Measurements from ENCODE around the gene KRT86. TPM values are rescaled to one million over a fixed set of nuclear protein-coding genes. Genes with fewer than 3 reads are reported as not detected.
"Not testable (repeated sequence)": the region's sequence is repeated elsewhere in the genome, so short reads cannot be mapped to it uniquely, and the experiment has no call there.

The KRT86 gene
- total RNA-seq, 4 donors from 2014 or later = not detected

DNA sequence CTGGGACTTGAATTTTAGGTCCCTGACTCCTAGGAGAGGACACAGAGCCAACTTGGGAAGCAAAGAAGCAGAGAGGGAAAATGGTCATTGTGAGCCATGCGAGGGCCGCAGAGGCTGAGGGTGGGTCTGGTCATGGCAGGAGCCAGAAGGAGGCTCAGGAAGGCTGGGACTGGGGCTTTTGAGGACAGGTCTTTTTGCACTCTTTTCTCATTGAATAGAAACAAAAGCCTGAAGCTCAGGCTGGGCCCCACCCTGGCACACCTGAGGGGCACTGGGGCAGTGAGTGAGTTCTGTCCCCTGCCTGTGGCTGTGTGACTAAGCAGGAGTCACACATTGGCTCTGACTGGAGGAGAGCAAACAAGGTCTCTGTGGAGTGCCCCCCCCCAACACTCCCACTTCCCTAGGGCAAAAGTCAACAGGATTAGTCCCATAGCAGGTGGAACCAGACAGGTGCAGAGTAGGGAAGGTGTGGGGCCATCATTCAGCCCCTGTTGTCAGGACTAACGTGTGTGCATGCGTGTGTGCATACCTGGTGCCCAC, 38.6 kb upstream of the KRT86 start:
- no peak for TF ChIP-seq POLR2A (IDR thresholded peaks at IDR 0.05)
- TF ChIP-seq, protein P1, sequence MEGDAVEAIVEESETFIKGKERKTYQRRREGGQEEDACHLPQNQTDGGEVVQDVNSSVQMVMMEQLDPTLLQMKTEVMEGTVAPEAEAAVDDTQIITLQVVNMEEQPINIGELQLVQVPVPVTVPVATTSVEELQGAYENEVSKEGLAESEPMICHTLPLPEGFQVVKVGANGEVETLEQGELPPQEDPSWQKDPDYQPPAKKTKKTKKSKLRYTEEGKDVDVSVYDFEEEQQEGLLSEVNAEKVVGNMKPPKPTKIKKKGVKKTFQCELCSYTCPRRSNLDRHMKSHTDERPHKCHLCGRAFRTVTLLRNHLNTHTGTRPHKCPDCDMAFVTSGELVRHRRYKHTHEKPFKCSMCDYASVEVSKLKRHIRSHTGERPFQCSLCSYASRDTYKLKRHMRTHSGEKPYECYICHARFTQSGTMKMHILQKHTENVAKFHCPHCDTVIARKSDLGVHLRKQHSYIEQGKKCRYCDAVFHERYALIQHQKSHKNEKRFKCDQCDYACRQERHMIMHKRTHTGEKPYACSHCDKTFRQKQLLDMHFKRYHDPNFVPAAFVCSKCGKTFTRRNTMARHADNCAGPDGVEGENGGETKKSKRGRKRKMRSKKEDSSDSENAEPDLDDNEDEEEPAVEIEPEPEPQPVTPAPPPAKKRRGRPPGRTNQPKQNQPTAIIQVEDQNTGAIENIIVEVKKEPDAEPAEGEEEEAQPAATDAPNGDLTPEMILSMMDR (IDR thresholded peaks at IDR 0.05) = no peak
- Histone ChIP-seq H3K27ac (no peak overlapping the region), H3K9me3 (no peaks in the 10 kb centered on the region), H3K4me3 (no peak overlapping the region), H3K27me3 (peaks cover 0 to 6% of the 10 kb centered on the region in 2 donors), H3K4me1 (peaks cover 0 to 20% (median 0%) of the 10 kb centered on the region in 4 donors), H3K36me3 (no peaks in the 10 kb centered on the region)
- DNase-seq = peak in 2 of 3 donors; percentile 65 to 74

DNA sequence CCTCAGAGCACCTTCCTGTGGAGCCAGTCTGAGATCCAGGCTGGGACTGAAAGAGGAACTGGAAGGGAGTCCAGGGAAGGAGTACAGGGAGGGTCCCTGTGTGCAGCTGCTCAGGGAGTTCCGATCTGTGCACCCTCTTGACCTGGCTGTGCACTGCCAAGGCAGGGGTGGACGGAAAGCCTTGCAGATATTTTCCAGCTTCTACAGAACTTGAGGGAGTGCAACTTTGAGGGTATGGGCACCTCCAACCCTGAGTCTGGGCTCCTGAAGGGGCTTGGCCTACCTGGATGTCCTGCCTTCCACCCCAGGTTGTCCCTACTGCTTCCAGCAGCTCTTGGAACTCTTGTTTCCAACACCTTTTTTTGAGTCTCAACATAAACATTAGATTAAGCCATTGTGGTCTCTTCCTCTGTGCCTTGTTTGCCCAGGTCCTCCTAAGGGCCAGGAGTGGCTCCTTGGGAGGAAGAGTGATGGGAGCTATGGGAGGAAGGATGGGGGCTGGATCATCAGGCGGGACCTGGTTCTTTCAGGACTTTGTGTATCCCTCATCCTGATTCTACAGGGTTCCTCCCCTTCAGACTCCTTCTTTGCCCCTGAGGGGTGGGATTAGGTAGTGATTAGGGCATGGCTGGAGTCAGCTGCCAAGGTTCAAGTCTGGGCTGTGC, 37.9 kb upstream of the KRT86 start:
- TF ChIP-seq, protein P1 (IDR thresholded peaks at IDR 0.05) = no peak
- TF ChIP-seq POLR2A (IDR thresholded peaks at IDR 0.05) = no peak
- H3K9me3 ChIP-seq = no peaks in the 10 kb centered on the region
- no peak for DNase-seq
- H3K4me3 ChIP-seq = no peak overlapping the region
- H3K27ac ChIP-seq = no peak overlapping the region
- no peaks in the 10 kb centered on the region for H3K36me3 ChIP-seq
- peaks cover 0 to 20% (median 0%) of the 10 kb centered on the region in 4 donors for H3K4me1 ChIP-seq
- peaks cover 0 to 6% of the 10 kb centered on the region in 2 donors for H3K27me3 ChIP-seq

DNA sequence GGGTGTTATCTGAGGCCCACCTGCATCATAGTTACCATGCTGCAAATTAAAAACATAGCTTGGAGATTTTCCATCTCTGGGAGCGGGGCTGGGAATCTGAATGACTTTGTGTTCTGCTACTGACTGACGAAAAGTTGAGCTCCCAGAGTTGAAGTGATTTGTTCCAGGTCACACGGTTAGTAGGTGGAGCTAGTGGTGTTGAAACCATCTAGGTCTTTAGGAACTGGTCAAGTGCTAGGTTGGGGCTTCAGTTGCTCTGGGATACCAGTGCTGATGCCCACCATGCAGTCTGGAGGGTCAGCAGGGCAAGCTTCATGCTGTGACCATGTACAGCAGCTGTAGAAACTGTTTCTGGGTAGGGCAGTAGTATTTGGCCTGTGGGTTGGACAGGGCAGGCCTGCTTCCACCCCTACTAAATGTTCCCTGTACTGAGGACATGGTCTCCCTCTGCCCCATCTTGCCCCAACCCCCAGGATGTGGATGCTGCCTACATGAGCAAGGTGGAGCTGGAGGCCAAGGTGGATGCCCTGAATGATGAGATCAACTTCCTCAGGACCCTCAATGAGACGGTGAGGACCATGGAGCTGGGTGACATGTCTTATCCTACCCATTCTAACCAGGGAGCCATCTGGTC, 36.1 kb upstream of the KRT86 start:
- no peaks in the 10 kb centered on the region for H3K36me3 ChIP-seq
- peaks cover 0 to 9% (median 0%) of the 10 kb centered on the region in 4 donors for H3K4me1 ChIP-seq
- no peaks in the 10 kb centered on the region for H3K9me3 ChIP-seq
- H3K27me3 ChIP-seq = peaks cover 0 to 2% of the 10 kb centered on the region in 2 donors
- H3K27ac ChIP-seq = no peak overlapping the region
- H3K4me3 ChIP-seq = no peak overlapping the region
- TF ChIP-seq, protein P1 (IDR thresholded peaks at IDR 0.05) = no peak
- TF ChIP-seq POLR2A (IDR thresholded peaks at IDR 0.05) = no peak
- DNase-seq = no peak

DNA sequence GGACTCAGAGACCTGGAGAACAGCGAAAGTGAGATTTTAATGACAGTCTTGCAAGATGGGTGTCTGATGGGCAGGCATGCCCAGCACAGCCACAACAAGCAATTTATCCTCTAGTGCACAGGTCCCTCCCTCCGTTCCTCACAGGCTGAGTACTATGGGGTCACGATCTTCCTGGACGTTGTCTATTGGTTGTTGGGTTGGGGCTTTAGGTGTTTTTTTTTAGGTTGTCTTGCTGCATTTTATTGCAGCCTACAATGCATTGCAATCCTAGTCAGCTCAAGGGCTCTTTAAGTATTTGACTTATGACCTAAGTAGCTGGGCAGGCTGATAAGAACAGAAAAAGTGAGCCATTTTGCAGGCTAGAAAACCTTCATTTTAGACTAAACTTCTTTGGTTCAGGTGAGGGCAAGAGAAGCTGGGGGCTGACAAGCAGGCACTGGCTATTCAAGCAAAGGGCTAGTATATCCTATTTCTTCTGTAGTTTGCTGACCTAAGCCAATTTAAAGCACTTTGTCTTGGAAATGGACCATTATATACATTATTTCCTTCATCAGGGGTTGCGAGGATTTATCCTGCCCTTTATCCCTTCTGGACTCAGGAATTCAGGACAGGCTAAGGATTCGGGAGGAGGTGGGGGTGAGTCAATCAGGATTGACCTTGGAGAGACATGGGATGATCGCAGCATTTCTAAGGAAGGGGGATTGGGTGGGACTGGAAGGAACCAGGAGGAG, 35.4 kb upstream of the KRT86 start:
- DNase-seq = no peak
- H3K27ac ChIP-seq = no peak overlapping the region

DNA sequence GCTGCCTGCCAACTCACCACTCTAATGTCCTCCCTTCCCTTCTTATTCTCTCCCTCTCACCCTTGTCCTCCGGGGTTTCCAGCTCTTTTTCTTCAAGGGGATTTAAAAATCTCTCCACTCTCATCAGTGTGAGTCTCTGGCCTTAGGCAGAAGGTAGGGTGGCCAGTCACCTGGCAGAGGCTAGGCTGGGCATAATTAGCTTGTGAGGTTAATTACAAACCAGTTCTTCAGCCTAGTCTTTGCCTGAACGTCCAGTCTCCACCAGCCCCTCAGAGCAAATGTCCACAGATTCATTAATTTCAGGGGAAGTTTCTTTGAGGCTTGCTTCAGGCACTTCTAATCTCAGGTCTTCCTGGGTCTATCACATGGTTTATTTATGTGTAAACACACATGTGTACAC, 34.7 kb upstream of the KRT86 start:
- H3K27ac ChIP-seq = no peak overlapping the region
- no peak overlapping the region for H3K4me3 ChIP-seq
- no peaks in the 10 kb centered on the region for H3K9me3 ChIP-seq
- peaks cover 0 to 17% (median 0%) of the 10 kb centered on the region in 4 donors for H3K4me1 ChIP-seq
- H3K36me3 ChIP-seq = no peaks in the 10 kb centered on the region
- DNase-seq = no peak
- H3K27me3 ChIP-seq = no peaks in the 10 kb centered on the region
- TF ChIP-seq POLR2A (IDR thresholded peaks at IDR 0.05) = no peak
- TF ChIP-seq, protein P1 (IDR thresholded peaks at IDR 0.05) = no peak

More for the DNA sequence above, 35.4 kb upstream of the KRT86 start:
- TF ChIP-seq, protein P1 (IDR thresholded peaks at IDR 0.05) = no peak
- no peak for TF ChIP-seq POLR2A (IDR thresholded peaks at IDR 0.05)
- Histone ChIP-seq H3K36me3 (no peaks in the 10 kb centered on the region), H3K4me3 (no peak overlapping the region), H3K9me3 (no peaks in the 10 kb centered on the region), H3K4me1 (peaks cover 0 to 10% (median 0%) of the 10 kb centered on the region in 4 donors), H3K27me3 (no peaks in the 10 kb centered on the region)

DNA sequence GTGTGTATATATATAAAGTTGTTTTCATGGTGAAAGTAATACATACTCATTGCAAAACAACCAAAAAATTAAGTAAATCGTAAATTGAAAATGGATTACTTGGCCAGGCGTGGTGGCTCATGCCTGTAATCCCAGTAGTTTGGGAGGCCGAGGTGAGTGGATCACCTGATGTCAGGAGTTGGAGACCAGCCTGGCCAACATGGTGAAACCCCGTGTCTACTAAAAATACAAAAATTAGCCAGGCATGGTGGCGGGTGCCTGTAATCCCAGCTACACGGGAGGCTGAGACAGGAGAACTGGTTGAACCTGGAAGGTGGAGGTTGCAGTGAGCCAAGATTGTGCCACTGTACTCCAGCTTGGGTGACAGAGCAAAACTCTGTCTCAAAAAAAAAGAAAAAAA, 34.2 kb upstream of the KRT86 start:
- H3K27ac ChIP-seq, H3K9me3 ChIP-seq, H3K27me3 ChIP-seq, H3K4me3 ChIP-seq, DNase-seq, H3K36me3 ChIP-seq: not testable (repeated sequence)
- H3K4me1 ChIP-seq = peaks cover 0 to 17% (median 0%) of the 10 kb centered on the region in 4 donors

Data from Peyer's patch (tissue), 4 donors.